ENCODE measurements around the gene DUOXA1. TPM values are rescaled to one million over a fixed set of nuclear protein-coding genes. Genes with fewer than 3 reads are reported as not detected.

DUOXA1 gene
- total RNA-seq, 1 donor from 2014 or later: not detected

GRCh38 chr15:45091161-45091560 is 38.5 kb downstream of the DUOXA1 start:
- H3K9ac ChIP-seq: no peak overlapping the region

GRCh38 chr15:45089712-45090373 is 39.8 kb downstream of the DUOXA1 start:
- H3K27me3 ChIP-seq: peaks cover 12% of the 10 kb centered on the region

More at GRCh38 chr15:45091161-45091560, 38.5 kb downstream of the DUOXA1 start:
- no peaks in the 10 kb centered on the region for H3K9me3 Mint-ChIP-seq
- Histone ChIP-seq H2AFZ (replicated peaks) (no peak overlapping the region), H3K27ac (no peak overlapping the region), H3K79me2 (ENCODE audit: low read depth) (no peaks in the 10 kb centered on the region), H3K4me3 (no peak overlapping the region), H3K4me2 (no peak overlapping the region), H3K36me3 (no peaks in the 10 kb centered on the region), H3K27me3 (peaks cover 12% of the 10 kb centered on the region), H4K20me1 (ENCODE audit: low read depth) (no peaks in the 10 kb centered on the region), H3K4me1 (no peaks in the 10 kb centered on the region), H3F3A (ENCODE audit: low read depth) (no peaks in the 10 kb centered on the region), H3K9me3 (ENCODE audit: low read depth) (no peaks in the 10 kb centered on the region)
- H3K27me3 Mint-ChIP-seq (ENCODE audit: insufficient read depth, low read depth): peaks cover 8% of the 10 kb centered on the region
- no peaks in the 10 kb centered on the region for H3K4me1 Mint-ChIP-seq
- H3K4me3 Mint-ChIP-seq: no peak overlapping the region
- no peak for TF ChIP-seq EZH2phosphoT487 (IDR thresholded peaks at IDR 0.05)
- no peak for DNase-seq (ENCODE audit: low spot score)
- H3K36me3 Mint-ChIP-seq: no peaks in the 10 kb centered on the region
- H3K27ac Mint-ChIP-seq: no peak overlapping the region

GRCh38 chr15:45088801-45089711 is 40.6 kb downstream of the DUOXA1 start:
- Histone ChIP-seq H3K4me1 (no peaks in the 10 kb centered on the region), H3K4me3 (no peak overlapping the region), H3K4me2 (no peak overlapping the region), H3K27me3 (peaks cover 12% of the 10 kb centered on the region), H3F3A (ENCODE audit: low read depth) (no peaks in the 10 kb centered on the region), H4K20me1 (ENCODE audit: low read depth) (no peaks in the 10 kb centered on the region), H2AFZ (replicated peaks) (no peak overlapping the region), H3K9ac (no peak overlapping the region), H3K79me2 (ENCODE audit: low read depth) (no peaks in the 10 kb centered on the region), H3K27ac (no peak overlapping the region), H3K36me3 (no peaks in the 10 kb centered on the region), H3K9me3 (ENCODE audit: low read depth) (no peaks in the 10 kb centered on the region)
- Mint-ChIP-seq H3K27me3 (ENCODE audit: insufficient read depth, low read depth) (peaks cover 6% of the 10 kb centered on the region), H3K4me3 (no peak overlapping the region), H3K9me3 (no peaks in the 10 kb centered on the region), H3K4me1 (no peaks in the 10 kb centered on the region), H3K36me3 (no peaks in the 10 kb centered on the region), H3K27ac (no peak overlapping the region)
- TF ChIP-seq EZH2 (IDR thresholded peaks at IDR 0.05) (no peak), EZH2phosphoT487 (IDR thresholded peaks at IDR 0.05) (no peak)
- TF ChIP-seq, protein P1, sequence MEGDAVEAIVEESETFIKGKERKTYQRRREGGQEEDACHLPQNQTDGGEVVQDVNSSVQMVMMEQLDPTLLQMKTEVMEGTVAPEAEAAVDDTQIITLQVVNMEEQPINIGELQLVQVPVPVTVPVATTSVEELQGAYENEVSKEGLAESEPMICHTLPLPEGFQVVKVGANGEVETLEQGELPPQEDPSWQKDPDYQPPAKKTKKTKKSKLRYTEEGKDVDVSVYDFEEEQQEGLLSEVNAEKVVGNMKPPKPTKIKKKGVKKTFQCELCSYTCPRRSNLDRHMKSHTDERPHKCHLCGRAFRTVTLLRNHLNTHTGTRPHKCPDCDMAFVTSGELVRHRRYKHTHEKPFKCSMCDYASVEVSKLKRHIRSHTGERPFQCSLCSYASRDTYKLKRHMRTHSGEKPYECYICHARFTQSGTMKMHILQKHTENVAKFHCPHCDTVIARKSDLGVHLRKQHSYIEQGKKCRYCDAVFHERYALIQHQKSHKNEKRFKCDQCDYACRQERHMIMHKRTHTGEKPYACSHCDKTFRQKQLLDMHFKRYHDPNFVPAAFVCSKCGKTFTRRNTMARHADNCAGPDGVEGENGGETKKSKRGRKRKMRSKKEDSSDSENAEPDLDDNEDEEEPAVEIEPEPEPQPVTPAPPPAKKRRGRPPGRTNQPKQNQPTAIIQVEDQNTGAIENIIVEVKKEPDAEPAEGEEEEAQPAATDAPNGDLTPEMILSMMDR (IDR thresholded peaks at IDR 0.05): no peak
- DNase-seq (ENCODE audit: low spot score): no peak

More at GRCh38 chr15:45089712-45090373, 39.8 kb downstream of the DUOXA1 start:
- Histone ChIP-seq H3K4me1 (no peaks in the 10 kb centered on the region), H3K36me3 (no peaks in the 10 kb centered on the region), H3K79me2 (ENCODE audit: low read depth) (no peaks in the 10 kb centered on the region), H2AFZ (replicated peaks) (no peak overlapping the region), H3K4me2 (no peak overlapping the region), H4K20me1 (ENCODE audit: low read depth) (no peaks in the 10 kb centered on the region), H3F3A (ENCODE audit: low read depth) (no peaks in the 10 kb centered on the region), H3K4me3 (no peak overlapping the region), H3K27ac (no peak overlapping the region), H3K9me3 (ENCODE audit: low read depth) (no peaks in the 10 kb centered on the region), H3K9ac (no peak overlapping the region)
- no peak for DNase-seq (ENCODE audit: low spot score)
- no peaks in the 10 kb centered on the region for H3K36me3 Mint-ChIP-seq
- H3K27ac Mint-ChIP-seq: no peak overlapping the region
- peaks cover 8% of the 10 kb centered on the region for H3K27me3 Mint-ChIP-seq (ENCODE audit: insufficient read depth, low read depth)
- H3K4me3 Mint-ChIP-seq: no peak overlapping the region
- TF ChIP-seq EZH2phosphoT487 (IDR thresholded peaks at IDR 0.05) (no peak), EZH2 (IDR thresholded peaks at IDR 0.05) (no peak)
- TF ChIP-seq, protein P1 (IDR thresholded peaks at IDR 0.05): no peak
- no peaks in the 10 kb centered on the region for H3K9me3 Mint-ChIP-seq
- H3K4me1 Mint-ChIP-seq: no peaks in the 10 kb centered on the region
